Esophagus muscularis mucosa (tissue), 4 donors: Measurements from ENCODE around the gene AKAP6. TPM values are rescaled to one million over a fixed set of nuclear protein-coding genes. Genes with fewer than 3 reads are reported as not detected.
A peak's percentile ranks its signal among the peaks of the same experiment; 100 is the strongest.

Source experiments
- DNase-seq: peaks from one replicate; pipeline ENCODE4 v3.0.0-alpha.2; 2017; ENCODE audit errors: extremely low spot score
- H3K27ac ChIP-seq, 4 donors: fragments of 200-600 bp; sonication (generic); replicated peaks in 1 of 4; 1 replicate in 3 of 4; 2 replicates in 1 of 4; pipeline ENCODE4 v1.5.1; 2016 to 2019; ENCODE audit warnings: mild to moderate bottlenecking in 1 of 4
- H3K27me3 ChIP-seq, 4 donors: fragments of 200-600 bp; sonication (generic); one replicate each; pipeline versions ENCODE4 v1.5.1 to v1.6.0; 2016 to 2019
- H3K36me3 ChIP-seq, 4 donors: fragments of 200-600 bp; sonication (generic); one replicate each; pipeline ENCODE4 v1.5.1; 2016 to 2019
- H3K4me1 ChIP-seq, 4 donors: fragments of 200-600 bp; sonication (generic); one replicate each; pipeline ENCODE4 v1.5.1; 2016 to 2019
- H3K4me3 ChIP-seq, 4 donors: fragments of 200-600 bp; sonication (generic); 1 replicate in 2 of 4; 2 replicates in 2 of 4; pipeline ENCODE4 v1.5.1; 2016 to 2019; ENCODE audit warnings: mild to moderate bottlenecking in 4 of 4, moderate library complexity in 1 of 4
- H3K9me3 ChIP-seq, 4 donors: fragments of 200-600 bp; sonication (generic); 1 replicate in 3 of 4; 2 replicates in 1 of 4; pipeline ENCODE4 v1.5.1; 2016 to 2019
- CTCF ChIP-seq, 3 experiments: fragments of 200-600 bp in 2 of 3; fragments of 450-650 bp in 1 of 3; sonication (generic) in 2 of 3; IDR thresholded peaks; one replicate each; pipeline ENCODE4 v1.5.1; 2017 to 2019; ENCODE audit warnings: antibody characterized with exemption in 3 of 3, mild to moderate bottlenecking in 2 of 3, moderate library complexity in 1 of 3
- EP300 ChIP-seq: sonication (generic); formaldehyde crosslinking; IDR thresholded peaks from one replicate; pipeline ENCODE4 v1.6.1; 2017; ENCODE audit warnings: antibody characterized with exemption
- POLR2A ChIP-seq: fragments of 450-650 bp; IDR thresholded peaks from one replicate; pipeline ENCODE4 v1.6.1; 2017; ENCODE audit warnings: antibody characterized with exemption, moderate library complexity, mild to moderate bottlenecking, low read depth
- POLR2AphosphoS5 ChIP-seq, 2 donors: sonication (generic); formaldehyde crosslinking; IDR thresholded peaks; one replicate each; pipeline ENCODE4 v1.6.1; 2017; ENCODE audit warnings: antibody characterized with exemption in 2 of 2
- WGBS: methylation state at CpG from one replicate; pipeline ENCODE4 v1.1.5; 2018; 5-methylcytosine and 5-hydroxymethylcytosine counted together
- intact Hi-C: fragments of 100-400 bp; cut with DNase I; formaldehyde crosslinking; loops from one replicate; pipeline ENCODE4 v1.15.1; 2023
- total RNA-seq, 4 donors: library from RNA; depleted of rRNA; stranded (reverse); fragments of >200 nt; gene quantifications; one replicate each; pipeline versions ENCODE4 v1.1.0 to v1.2.1, GENCODE V29; 2016

The AKAP6 gene
- total RNA-seq, 4 donors from 2014 or later, result 21.3 to 38.6 (median 31.5) TPM

- 88% methylated on average over 1 of the region's 1 CpG for WGBS
- Histone ChIP-seq H3K9me3 (peaks cover 0 to 7% (median 0%) of the 10 kb centered on the region in 4 donors), H3K4me1 (peaks cover 3 to 36% (median 30%) of the 10 kb centered on the region in 4 donors), H3K36me3 (no peaks in the 10 kb centered on the region), H3K27me3 (no peaks in the 10 kb centered on the region), H3K27ac (no peak overlapping the region), H3K4me3 (no peak overlapping the region)
- TF ChIP-seq EP300 (no peak), POLR2A (no peak), CTCF (IDR thresholded peaks at IDR 0.05) (no peak), POLR2AphosphoS5 (IDR thresholded peaks at IDR 0.05) (no peak)
- intact Hi-C loops, result no loop called here
- no peak for DNase-seq
These were observed 96.9 kb downstream of the AKAP6 start for GRCh38 chr14:32426028-32426427.

GRCh38 chr14:32426586-32427388 is 97.7 kb downstream of the AKAP6 start:
- peaks cover 0 to 7% (median 0%) of the 10 kb centered on the region in 4 donors for H3K9me3 ChIP-seq
- H3K4me3 ChIP-seq, result no peak overlapping the region
- no peaks in the 10 kb centered on the region for H3K36me3 ChIP-seq
- no peak for DNase-seq
- WGBS, result 78% methylated on average over 8 of the region's 8 CpGs
- H3K4me1 ChIP-seq, result peaks cover 3 to 40% (median 35%) of the 10 kb centered on the region in 4 donors
- no peaks in the 10 kb centered on the region for H3K27me3 ChIP-seq
- H3K27ac ChIP-seq, result peak overlapping the region; percentile 59 to 84 (median 68)
- intact Hi-C loops, result no loop called here
- TF ChIP-seq EP300 (no peak), POLR2AphosphoS5 (IDR thresholded peaks at IDR 0.05) (no peak), CTCF (IDR thresholded peaks at IDR 0.05) (no peak), POLR2A (no peak)

GRCh38 chr14:32427726-32428528 is 98.8 kb downstream of the AKAP6 start:
- Histone ChIP-seq H3K36me3 (no peaks in the 10 kb centered on the region), H3K9me3 (no peaks in the 10 kb centered on the region), H3K27ac (peak overlapping the region; percentile 59 to 84 (median 68)), H3K4me1 (peaks cover 3 to 50% (median 42%) of the 10 kb centered on the region in 4 donors), H3K27me3 (no peaks in the 10 kb centered on the region), H3K4me3 (peak overlapping the region; percentile 22 to 34 (median 29))
- WGBS, result 49% methylated on average over 4 of the region's 4 CpGs
- intact Hi-C loops, result no loop called here
- no peak for DNase-seq
- TF ChIP-seq POLR2AphosphoS5 (IDR thresholded peaks at IDR 0.05) (no peak), POLR2A (no peak)

GRCh38 chr14:32428875-32429274 is 99.8 kb downstream of the AKAP6 start:
- peak overlapping the region; percentile 26 to 34 (median 29) for H3K4me3 ChIP-seq
- intact Hi-C loops, result no loop called here
- H3K36me3 ChIP-seq, result no peaks in the 10 kb centered on the region
- 45% methylated on average over 4 of the region's 4 CpGs for WGBS
- no peaks in the 10 kb centered on the region for H3K27me3 ChIP-seq
- no peak for TF ChIP-seq POLR2A
- no peak for TF ChIP-seq POLR2AphosphoS5 (IDR thresholded peaks at IDR 0.05)
- no peak for TF ChIP-seq CTCF (IDR thresholded peaks at IDR 0.05)
- TF ChIP-seq EP300, result no peak
- peak overlapping the region; percentile 59 to 84 (median 68) for H3K27ac ChIP-seq
- H3K9me3 ChIP-seq, result no peaks in the 10 kb centered on the region
- no peak for DNase-seq
- H3K4me1 ChIP-seq, result peaks cover 3 to 60% (median 50%) of the 10 kb centered on the region in 4 donors

GRCh38 chr14:32430326-32430725 is 101.2 kb downstream of the AKAP6 start:
- no peak for DNase-seq
- TF ChIP-seq EP300, result no peak
- no peak for TF ChIP-seq POLR2A
- TF ChIP-seq CTCF (IDR thresholded peaks at IDR 0.05), result no peak
- TF ChIP-seq POLR2AphosphoS5 (IDR thresholded peaks at IDR 0.05), result no peak
- Histone ChIP-seq H3K9me3 (no peaks in the 10 kb centered on the region), H3K27me3 (no peaks in the 10 kb centered on the region), H3K4me3 (no peak overlapping the region), H3K27ac (peak overlapping the region; percentile 29 to 84 (median 77)), H3K36me3 (no peaks in the 10 kb centered on the region), H3K4me1 (peaks cover 3 to 68% (median 58%) of the 10 kb centered on the region in 4 donors)
- WGBS, result 74% methylated on average over 4 of the region's 4 CpGs
- intact Hi-C loops, result no loop called here
